Neural cell (in vitro differentiated cells): ENCODE measurements around the gene KDM2A.

Experiments used
- CTCF ChIP-seq: fragments of 450-650 bp; IDR thresholded peaks from 2 replicates; pipeline ENCODE4 v1.5.1; 2014; ENCODE audit warnings: antibody characterized with exemption, mild to moderate bottlenecking, moderate library complexity; ENCODE audit not compliant: poor library complexity, severe bottlenecking
- EP300 ChIP-seq: fragments of 450-650 bp; conservative IDR thresholded peaks from 2 replicates; pipeline ENCODE4 v1.6.1; 2014; ENCODE audit warnings: antibody characterized with exemption, mild to moderate bottlenecking, moderate library complexity; ENCODE audit not compliant: poor library complexity, severe bottlenecking
- EZH2 ChIP-seq: fragments of 200-600, 300-800 bp; shearing (Covaris generic), sonication (generic); IDR thresholded peaks from 2 replicates; pipeline ENCODE4 v1.6.1; 2014; ENCODE audit warnings: antibody characterized with exemption, low read length, borderline replicate concordance, mild to moderate bottlenecking; ENCODE audit not compliant: insufficient read depth, poor library complexity, severe bottlenecking
- RAD21 ChIP-seq: fragments of 450-650 bp; conservative IDR thresholded peaks from 2 replicates; pipeline ENCODE4 v1.6.1; 2014; ENCODE audit warnings: antibody characterized with exemption, mild to moderate bottlenecking, moderate library complexity

GRCh38 chr11:67261946-67262681 is 143.1 kb downstream of the KDM2A start:
- TF ChIP-seq CTCF, result no peak
- no peak for TF ChIP-seq RAD21
- no peak for TF ChIP-seq EP300
- no peak for TF ChIP-seq EZH2
